ENCODE data around the gene RNF8. TPM values are rescaled to one million over a fixed set of nuclear protein-coding genes. Genes with fewer than 3 reads are reported as not detected.
A peak's percentile ranks its signal among the peaks of the same experiment; 100 is the strongest.

Gene RNF8
- total RNA-seq, 4 donors from 2014 or later = 5.9 to 42.6 (median 19.1) TPM

- H3K27ac ChIP-seq = no peak overlapping the region
- H3K36me3 ChIP-seq = no peaks in the 10 kb centered on the region
- no peak overlapping the region for H3K4me3 ChIP-seq
- no peaks in the 10 kb centered on the region for H3K9me3 ChIP-seq
- no peaks in the 10 kb centered on the region for H3K4me1 ChIP-seq
- peaks cover 0 to 4% of the 10 kb centered on the region in 2 donors for H3K27me3 ChIP-seq
- intact Hi-C loops (cut with DNase I; ENCODE audit: low total_unique reads) = no loop called here
- DNase-seq = no peak
- no peak for TF ChIP-seq CTCF (IDR thresholded peaks at IDR 0.05)
- TF ChIP-seq POLR2A (IDR thresholded peaks at IDR 0.05) = no peak
Measured at GRCh38 chr6:37426058-37426944, 72.5 kb downstream of the RNF8 start.

GRCh38 chr6:37426945-37427510 lies 73.2 kb downstream of the RNF8 start:
- TF ChIP-seq CTCF (IDR thresholded peaks at IDR 0.05) (no peak), POLR2A (IDR thresholded peaks at IDR 0.05) (no peak)
- intact Hi-C loops (cut with DNase I; ENCODE audit: low total_unique reads) = no loop called here

GRCh38 chr6:37429352-37429750 lies 75.6 kb downstream of the RNF8 start:
- Histone ChIP-seq H3K4me1 (peaks cover 0 to 8% of the 10 kb centered on the region in 2 donors), H3K27me3 (peaks cover 0 to 4% of the 10 kb centered on the region in 2 donors), H3K27ac (no peak overlapping the region), H3K4me3 (no peak overlapping the region), H3K9me3 (no peaks in the 10 kb centered on the region), H3K36me3 (no peaks in the 10 kb centered on the region)
- TF ChIP-seq CTCF (IDR thresholded peaks at IDR 0.05) = no peak
- TF ChIP-seq POLR2A (IDR thresholded peaks at IDR 0.05) = no peak
- intact Hi-C loops (cut with DNase I; ENCODE audit: low total_unique reads) = no loop called here
- DNase-seq = no peak

More at GRCh38 chr6:37426945-37427510, 73.2 kb downstream of the RNF8 start:
- Histone ChIP-seq H3K4me1 (no peaks in the 10 kb centered on the region), H3K36me3 (no peaks in the 10 kb centered on the region), H3K9me3 (no peaks in the 10 kb centered on the region), H3K27ac (no peak overlapping the region), H3K27me3 (peaks cover 0 to 4% of the 10 kb centered on the region in 2 donors), H3K4me3 (no peak overlapping the region)
- DNase-seq = no peak

GRCh38 chr6:37432590-37432915 lies 78.8 kb downstream of the RNF8 start:
- intact Hi-C loops (cut with DNase I; ENCODE audit: low total_unique reads) = no loop called here
- Histone ChIP-seq H3K4me1 (peaks cover 0 to 8% of the 10 kb centered on the region in 2 donors), H3K27me3 (peaks cover 0 to 4% of the 10 kb centered on the region in 2 donors), H3K27ac (peak overlapping the region; percentile 81 to 94), H3K36me3 (no peaks in the 10 kb centered on the region), H3K9me3 (no peaks in the 10 kb centered on the region), H3K4me3 (peak overlapping the region; percentile 58 to 83)
- no peak for DNase-seq
- TF ChIP-seq POLR2A (IDR thresholded peaks at IDR 0.05) = no peak

GRCh38 chr6:37432916-37433656 lies 79.3 kb downstream of the RNF8 start, which contains the start of gene CMTR1:
Gene CMTR1 (plus strand): TSS chr6:37433221. CDS start chr6:37435630, 2,409 bp downstream.
- Histone ChIP-seq H3K4me3 (peak within 1 kb of the TSS; percentile 58 to 83), H3K27ac (peak within 1 kb of the TSS; percentile 81 to 94), H3K9me3 (no peaks in the 10 kb centered on the region), H3K36me3 (no peaks in the 10 kb centered on the region), H3K4me1 (peaks cover 0 to 8% of the 10 kb centered on the region in 2 donors), H3K27me3 (peaks cover 0 to 4% of the 10 kb centered on the region in 2 donors)
- peak; percentile 92 to 95 for DNase-seq
- intact Hi-C loops (cut with DNase I; ENCODE audit: low total_unique reads) = no loop called here
- TF ChIP-seq CTCF (IDR thresholded peaks at IDR 0.05) (peak in 2 of 4 experiments; percentile 20 to 22), POLR2A (IDR thresholded peaks at IDR 0.05) (peak; percentile 30 to 77)
